BJ (cell line): Measurements from ENCODE around the gene ZNF444. TPM values are rescaled to one million over a fixed set of nuclear protein-coding genes. Genes with fewer than 3 reads are reported as not detected.

ENCODE experiments used
- CTCF ChIA-PET: fragments of 350-600 bp; formaldehyde crosslinking; extraction: SDS; loops from one replicate; lab custom pipeline; 2021; ENCODE audit warnings: antibody characterized with exemption, inconsistent platforms; lab: Yijun Ruan, JAX
- POLR2A ChIA-PET: fragments of 300-600 bp; sonication (Branson Sonifier 250); formaldehyde crosslinking; extraction: SDS; loops from one replicate; lab custom pipeline; 2021; ENCODE audit warnings: antibody characterized with exemption; lab: Charles Lee
- DNase-seq: peaks from one replicate; pipeline ENCODE4 v3.0.0-alpha.2; 2011; ENCODE audit warnings: low read depth
- H3K27me3 ChIP-seq: 2 replicates; pipeline ENCODE4 v1.6.0; 2011; ENCODE audit warnings: low read length; ENCODE audit not compliant: control insufficient read depth, insufficient read depth
- H3K36me3 ChIP-seq: 2 replicates; pipeline ENCODE4 v1.5.1; 2011; ENCODE audit warnings: low read length; ENCODE audit not compliant: control insufficient read depth, insufficient read depth
- H3K4me3 ChIP-seq: 2 replicates; pipeline ENCODE4 v1.5.1; 2011; ENCODE audit warnings: low read depth, mild to moderate bottlenecking, control low read depth, low read length
- CTCF ChIP-seq: IDR thresholded peaks from 2 replicates; pipeline ENCODE4 v1.5.1; 2011; ENCODE audit warnings: low read depth, mild to moderate bottlenecking, control low read depth, inconsistent platforms, low read length, moderate library complexity; ENCODE audit not compliant: insufficient read depth
- polyA minus RNA-seq: library from RNA; depleted of rRNA, polyadenylated mRNA; stranded (reverse); fragments of >200 nt; gene quantifications from 2 replicates; pipeline ENCODE4 v1.2.3, GENCODE V29; 2011; rRNA and poly(A)+ RNA removed
- polyA plus RNA-seq: library from polyadenylated mRNA; depleted of rRNA; stranded (reverse); fragments of >200 nt; gene quantifications from 2 replicates; pipeline ENCODE4 v1.2.3, GENCODE V29; 2011; rRNA removed

Gene ZNF444
- polyA plus RNA-seq: 10.2 and 11.5 TPM in 2 replicates
- polyA minus RNA-seq: 7.5 and 8.1 TPM in 2 replicates

- ChIA-PET CTCF (interaction anchor here (0.7 to 2.0 kb wide), 2 partner anchors 60 to 587 kb away, joined by 3 to 9 read pairs; no protein-coding TSS in a partner anchor), POLR2A (interaction anchor here (0.6 to 1.0 kb wide), 4 partner anchors 8 to 1688 kb away, joined by 3 to 6 read pairs (median 3); partner anchors contain the start of gene ZNF787)
- no peak for TF ChIP-seq CTCF
- Histone ChIP-seq H3K36me3 (peaks cover 3% of the 10 kb centered on the region), H3K4me3 (peak within 1 kb of the TSS; percentile 83), H3K27me3 (no peaks in the 10 kb centered on the region)
- peak; percentile 99 for DNase-seq
Measured at GRCh38 chr19:56140583-56141416, at the start of gene ZNF444. Gene ZNF444, plus strand, starts transcription at chr19:56141287. Its CDS starts 5,625 bp downstream, at chr19:56146912.

GRCh38 chr19:56091751-56092546 lies 49.1 kb upstream of the ZNF444 start:
- no peak for DNase-seq
- Histone ChIP-seq H3K4me3 (no peak overlapping the region), H3K36me3 (peaks cover 13% of the 10 kb centered on the region), H3K27me3 (no peaks in the 10 kb centered on the region)
- TF ChIP-seq CTCF: no peak
- CTCF ChIA-PET: interaction anchor here (0.7 to 1.9 kb wide), 5 partner anchors 11 to 161 kb away, joined by 3 to 9 read pairs (median 6); no protein-coding TSS in a partner anchor
- POLR2A ChIA-PET: no interaction called here

- DNase-seq: no peak
- no peaks in the 10 kb centered on the region for H3K27me3 ChIP-seq
- TF ChIP-seq CTCF: no peak
- ChIA-PET CTCF (no interaction called here), POLR2A (no interaction called here)
- peaks cover 15% of the 10 kb centered on the region for H3K36me3 ChIP-seq
- H3K4me3 ChIP-seq: no peak overlapping the region
Measured at GRCh38 chr19:56092685-56093631, 48.1 kb upstream of the ZNF444 start.

GRCh38 chr19:56094449-56094848 lies 46.6 kb upstream of the ZNF444 start:
- no peaks in the 10 kb centered on the region for H3K27me3 ChIP-seq
- DNase-seq: no peak
- no peak for TF ChIP-seq CTCF
- peaks cover 13% of the 10 kb centered on the region; the same call in 1 of the 2 replicates for H3K36me3 ChIP-seq
- ChIA-PET POLR2A (no interaction called here), CTCF (interaction anchor here (1.2 kb wide), 1 partner anchor 12 kb away, joined by 3 read pairs; no protein-coding TSS in a partner anchor)
- H3K4me3 ChIP-seq: no peak overlapping the region
